HepG2 (cell line): ENCODE data around the gene PTPDC1. TPM values are rescaled to one million over a fixed set of nuclear protein-coding genes. Genes with fewer than 3 reads are reported as not detected.

Experiments used
- ATAC-seq: fragments of 200-7000 bp; cut with Tn5 transposase; 3 replicates; pipeline ENCODE4 v1.9.1; 2020; ENCODE audit warnings: mild to moderate bottlenecking, moderate library complexity
- BruUV-seq: library from RNA; stranded (reverse); fragments of 400-500 nt; replicated peaks from 2 replicates; lab custom pipeline; 2021; lab: Mats Ljungman, UMichigan
- CTCF ChIA-PET: fragments of 300-600 bp; formaldehyde crosslinking; extraction: SDS; loops from one replicate; lab custom pipeline; 2021; ENCODE audit warnings: low total read pairs, inconsistent platforms, low intra/inter-chr PET ratio; lab: Yijun Ruan, JAX
- POLR2A ChIA-PET: fragments of 350-600 bp; sonication (Branson Sonifier 250); formaldehyde crosslinking; loops from one replicate; lab custom pipeline; 2020; ENCODE audit warnings: antibody characterized with exemption, inconsistent platforms; lab: Yijun Ruan, JAX
- DNase-seq: peaks from one replicate; pipeline ENCODE4 v3.0.0-alpha.2; 2015; ENCODE audit warnings: low spot score
- FAIRE-seq: peaks from 3 replicates; lab custom pipeline; 2011; peaks lifted over from hg19 to GRCh38; lab: Jason Lieb, UNC
- H2AFZ ChIP-seq: one replicate; pipeline ENCODE4 v1.6.1; 2011; ENCODE audit warnings: low read length, inconsistent platforms
- H3K27ac ChIP-seq: fragments of 300-600 bp; 3 replicates; pipeline ENCODE4 v1.8.0; 2011; ENCODE audit warnings: mixed run types, mild to moderate bottlenecking, mixed read lengths, low read length, inconsistent platforms; ENCODE audit not compliant: insufficient read depth; ENCODE audit errors: extremely low read length
- H3K27me3 ChIP-seq, 2 experiments: fragments of 200-600 bp in 1 of 2; 2 replicates in 1 of 2; 3 replicates in 1 of 2; pipeline versions ENCODE4 v1.6.0 to v1.8.0; 2011; ENCODE audit warnings: low read length in 2 of 2, mild to moderate bottlenecking in 2 of 2, moderate library complexity in 2 of 2, inconsistent platforms in 1 of 2; ENCODE audit not compliant: insufficient read depth in 2 of 2, control insufficient read depth in 1 of 2
- H3K36me3 ChIP-seq, 2 experiments: fragments of 200-600 bp in 1 of 2; replicated peaks in 1 of 2; 2 replicates in 1 of 2; 3 replicates in 1 of 2; pipeline versions ENCODE4 v1.5.1 to v1.8.0; 2011; ENCODE audit warnings: low read length in 2 of 2, inconsistent platforms in 1 of 2; ENCODE audit not compliant: insufficient read depth in 2 of 2, control insufficient read depth in 1 of 2
- H3K4me1 ChIP-seq: 2 replicates; pipeline ENCODE4 v1.5.1; 2012; ENCODE audit warnings: low read length, inconsistent platforms; ENCODE audit not compliant: insufficient read depth
- H3K4me2 ChIP-seq: 2 replicates; pipeline ENCODE4 v1.6.0; 2011; ENCODE audit warnings: low read depth, low read length, inconsistent platforms
- H3K4me3 ChIP-seq, 3 experiments: fragments of 200-600 bp in 1 of 3; sonication (generic), shearing (Covaris generic) in 1 of 3; replicated peaks in 1 of 3; 2 replicates each; pipeline ENCODE4 v1.5.1; 2011 to 2016; ENCODE audit warnings: low read length in 3 of 3, inconsistent platforms in 2 of 3, low read depth in 2 of 3, mild to moderate bottlenecking in 2 of 3, control low read depth in 1 of 3, mixed read lengths in 1 of 3; ENCODE audit not compliant: insufficient read depth in 1 of 3
- H3K79me2 ChIP-seq: one replicate; pipeline ENCODE4 v1.6.1; 2011; ENCODE audit warnings: low read length, inconsistent platforms; ENCODE audit not compliant: insufficient read depth
- H3K9ac ChIP-seq: 2 replicates; pipeline ENCODE4 v1.6.0; 2011; ENCODE audit warnings: mild to moderate bottlenecking, low read depth, low read length, inconsistent platforms; ENCODE audit not compliant: insufficient read depth
- H3K9me3 ChIP-seq: 2 replicates; pipeline ENCODE4 v1.5.1; 2012; ENCODE audit warnings: mild to moderate bottlenecking, low read length
- H4K20me1 ChIP-seq: 2 replicates; pipeline ENCODE4 v1.6.0; 2011; ENCODE audit warnings: inconsistent platforms, mild to moderate bottlenecking, low read length, moderate library complexity; ENCODE audit not compliant: insufficient read depth
- AGO2 ChIP-seq: fragments of 200-400 bp; formaldehyde crosslinking; optimal IDR thresholded peaks from 2 replicates; pipeline ENCODE3; 2017; ENCODE audit warnings: mild to moderate bottlenecking, low read depth, low read length, moderate library complexity
- ARID5B ChIP-seq: IDR thresholded peaks from 2 replicates; pipeline ENCODE4 v1.4.0; 2020; ENCODE audit warnings: mild to moderate bottlenecking, missing genetic modification reagents
- E2F1 ChIP-seq: sonication (generic); formaldehyde crosslinking; IDR thresholded peaks from 2 replicates; pipeline ENCODE4 v1.5.0; 2020; ENCODE audit warnings: missing genetic modification reagents
- GPN1 ChIP-seq: sonication (generic); formaldehyde crosslinking; IDR thresholded peaks from 2 replicates; pipeline ENCODE4 v1.5.1; 2020; ENCODE audit warnings: missing genetic modification reagents, borderline replicate concordance
- KDM6A ChIP-seq: IDR thresholded peaks from 2 replicates; pipeline ENCODE4 v1.6.1; 2016; ENCODE audit warnings: low read depth
- MTF2 ChIP-seq: sonication (generic); formaldehyde crosslinking; IDR thresholded peaks from 2 replicates; pipeline ENCODE4 v1.5.0; 2020; ENCODE audit warnings: missing genetic modification reagents, borderline replicate concordance
- RAD51 ChIP-seq: fragments of 450-650 bp; IDR thresholded peaks from 2 replicates; pipeline ENCODE4 v1.6.1; 2016; ENCODE audit warnings: borderline replicate concordance
- SP140L ChIP-seq: sonication (generic); formaldehyde crosslinking; IDR thresholded peaks from 2 replicates; pipeline ENCODE4 v1.4.0; 2020; ENCODE audit warnings: missing genetic modification reagents, borderline replicate concordance
- YEATS2 ChIP-seq: sonication (generic); formaldehyde crosslinking; IDR thresholded peaks from 2 replicates; pipeline ENCODE4 v1.4.0; 2020; ENCODE audit warnings: missing genetic modification reagents, borderline replicate concordance
- ZBTB8A ChIP-seq: sonication (generic); formaldehyde crosslinking; IDR thresholded peaks from 2 replicates; pipeline ENCODE4 v1.4.0; 2020; ENCODE audit warnings: mild to moderate bottlenecking, low read depth, missing genetic modification reagents, borderline replicate concordance
- ZGPAT ChIP-seq: IDR thresholded peaks from 2 replicates; pipeline ENCODE4 v1.6.1; 2016; ENCODE audit warnings: mild to moderate bottlenecking
- ZNF280B ChIP-seq: sonication (generic); formaldehyde crosslinking; IDR thresholded peaks from 2 replicates; pipeline ENCODE4 v1.5.0; 2020; ENCODE audit warnings: missing genetic modification reagents, mild to moderate bottlenecking, borderline replicate concordance
- ZNF597 ChIP-seq: sonication (generic); formaldehyde crosslinking; IDR thresholded peaks from 2 replicates; pipeline ENCODE4 v1.5.0; 2020; ENCODE audit warnings: missing genetic modification reagents
- ZNF639 ChIP-seq: conservative IDR thresholded peaks from 2 replicates; pipeline ENCODE4 v1.6.1; 2018; ENCODE audit warnings: missing genetic modification reagents
- ZNF850 ChIP-seq: sonication (generic); formaldehyde crosslinking; conservative IDR thresholded peaks from 2 replicates; pipeline ENCODE4 v1.9.0; 2021; ENCODE audit warnings: mild to moderate bottlenecking, missing genetic modification reagents
- WGBS: methylation state at CpG from one replicate; pipeline ENCODE4 v1.1.6; 2017; ENCODE audit warnings: low lambda C conversion rate; 5-methylcytosine and 5-hydroxymethylcytosine counted together
- in situ Hi-C: cut with HindIII; loops from 2 replicates; pipeline ENCODE4 v1.10.0; 2017; ENCODE audit warnings: low pct_unique_long_range_greater_than_20kb; ENCODE audit not compliant: extremely low pct_ligation_motif_present
- intact Hi-C: fragments of 100-400 bp; cut with micrococcal nuclease; formaldehyde crosslinking; loops from one replicate; pipeline ENCODE4 v1.10.0; 2022; ENCODE audit not compliant: unreplicated experiment
- polyA plus RNA-seq, 8 experiments: library from polyadenylated mRNA; depleted of rRNA in 3 of 8; stranded (reverse) in 7 of 8; unstranded in 1 of 8; fragments of >200 nt; fragmentation: Illumina TruSeq in 4 of 8; extraction: Trizol in 4 of 8; gene quantifications; 2 replicates each; pipeline versions ENCODE4 v1.2.1 to v1.2.3, GENCODE V29; 2011 to 2016; ENCODE audit warnings: low read depth in 4 of 8, missing spikeins in 1 of 8, mixed read lengths in 1 of 8; ENCODE audit not compliant: insufficient read depth in 1 of 8
- total RNA-seq, 5 experiments: library from RNA; depleted of rRNA; stranded (reverse); fragments of >200 nt; fragmentation: Illumina TruSeq; extraction: Trizol; gene quantifications; 2 replicates each; pipeline ENCODE4 v1.2.3, GENCODE V29; 2016; ENCODE audit warnings: low read depth in 1 of 5

The PTPDC1 gene
- total and polyA plus RNA-seq, 2 of the 13 experiments (the other 11 are each of a cell fraction or from before 2014, with no cell fraction given), result 6.1 to 8.6 TPM

GRCh38 chr9:94081435-94081834 lies 2.8 kb upstream of the PTPDC1 start:
- Histone ChIP-seq H3K4me3 (no peak overlapping the region), H3K4me2 (no peak overlapping the region), H3K36me3 (no peaks in the 10 kb centered on the region; a peak in 2 of 5 replicates), H3K79me2 (no peaks in the 10 kb centered on the region), H4K20me1 (no peaks in the 10 kb centered on the region), H3K9ac (no peak overlapping the region), H3K4me1 (peaks cover 24% of the 10 kb centered on the region), H3K27me3 (no peaks in the 10 kb centered on the region), H3K27ac (no peak overlapping the region), H2AFZ (no peak overlapping the region), H3K9me3 (no peaks in the 10 kb centered on the region)
- ChIA-PET POLR2A (no interaction called here), CTCF (no interaction called here)
- in situ Hi-C loops (no loop called here), intact Hi-C loops (no loop called here)
- BruUV-seq, result no TSS peak
- no peak for DNase-seq
- 98% methylated on average over 4 of the region's 4 CpGs for WGBS
- no peak for ATAC-seq
- FAIRE-seq, result no peak
- TF ChIP-seq ZGPAT (CRISPR knock-in tag) (no peak), ZNF850 (CRISPR knock-in tag) (no peak), YEATS2 (CRISPR knock-in tag) (no peak), ZNF280B (CRISPR knock-in tag) (no peak), ZBTB8A (CRISPR knock-in tag) (no peak), GPN1 (no peak), E2F1 (CRISPR knock-in tag) (no peak), KDM6A (no peak), ZNF639 (CRISPR knock-in tag) (no peak), SP140L (CRISPR knock-in tag) (no peak), ARID5B (CRISPR knock-in tag) (no peak), ZNF597 (no peak), MTF2 (CRISPR knock-in tag) (no peak), AGO2 (no peak), RAD51 (no peak)
